Sigmoid colon (tissue), 4 donors: ENCODE results near the gene NXPH3.
A peak's percentile ranks its signal among the peaks of the same experiment; 100 is the strongest.

ENCODE experiments used
- EP300 ChIP-seq, 4 donors: sonication (generic); formaldehyde crosslinking; IDR thresholded peaks; one replicate each; pipeline ENCODE4 v1.6.1; 2017; ENCODE audit warnings: antibody characterized with exemption in 4 of 4
- POLR2A ChIP-seq, 2 donors: fragments of 450-650 bp; IDR thresholded peaks; one replicate each; pipeline ENCODE4 v1.6.1; 2016; ENCODE audit warnings: antibody characterized with exemption in 2 of 2, mild to moderate bottlenecking in 2 of 2, moderate library complexity in 2 of 2
- POLR2AphosphoS5 ChIP-seq, 4 donors: sonication (generic); formaldehyde crosslinking; IDR thresholded peaks; one replicate each; pipeline ENCODE4 v1.6.1; 2017; ENCODE audit warnings: antibody characterized with exemption in 4 of 4
- TF ChIP-seq, protein P1 (sequence below), 4 experiments: fragments of 450-650 bp in 3 of 4; fragments of 200-600 bp in 1 of 4; IDR thresholded peaks; one replicate each; pipeline ENCODE4 v1.5.1; 2016 to 2019; ENCODE audit warnings: antibody characterized with exemption in 4 of 4, mild to moderate bottlenecking in 3 of 4, moderate library complexity in 2 of 4

DNA sequence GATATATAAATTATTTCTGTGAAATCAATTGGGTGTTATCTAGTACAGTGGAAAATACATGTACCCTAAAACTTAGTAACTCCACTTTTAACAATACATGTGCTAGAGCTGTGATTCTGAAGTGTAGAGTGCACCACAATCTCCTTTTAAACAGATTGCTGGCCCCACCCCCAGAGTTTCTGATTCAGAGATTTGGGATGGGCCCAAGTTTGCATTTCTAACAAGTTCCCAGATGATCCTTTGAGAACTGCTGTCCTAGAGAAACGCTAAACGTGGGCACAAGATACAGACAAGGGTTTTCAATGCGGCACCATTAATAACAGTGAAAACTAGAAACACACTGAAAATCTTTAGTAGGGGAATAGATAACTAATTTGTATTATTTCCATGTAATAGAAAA is 49.2 kb downstream of the NXPH3 start:
- TF ChIP-seq, protein P1, sequence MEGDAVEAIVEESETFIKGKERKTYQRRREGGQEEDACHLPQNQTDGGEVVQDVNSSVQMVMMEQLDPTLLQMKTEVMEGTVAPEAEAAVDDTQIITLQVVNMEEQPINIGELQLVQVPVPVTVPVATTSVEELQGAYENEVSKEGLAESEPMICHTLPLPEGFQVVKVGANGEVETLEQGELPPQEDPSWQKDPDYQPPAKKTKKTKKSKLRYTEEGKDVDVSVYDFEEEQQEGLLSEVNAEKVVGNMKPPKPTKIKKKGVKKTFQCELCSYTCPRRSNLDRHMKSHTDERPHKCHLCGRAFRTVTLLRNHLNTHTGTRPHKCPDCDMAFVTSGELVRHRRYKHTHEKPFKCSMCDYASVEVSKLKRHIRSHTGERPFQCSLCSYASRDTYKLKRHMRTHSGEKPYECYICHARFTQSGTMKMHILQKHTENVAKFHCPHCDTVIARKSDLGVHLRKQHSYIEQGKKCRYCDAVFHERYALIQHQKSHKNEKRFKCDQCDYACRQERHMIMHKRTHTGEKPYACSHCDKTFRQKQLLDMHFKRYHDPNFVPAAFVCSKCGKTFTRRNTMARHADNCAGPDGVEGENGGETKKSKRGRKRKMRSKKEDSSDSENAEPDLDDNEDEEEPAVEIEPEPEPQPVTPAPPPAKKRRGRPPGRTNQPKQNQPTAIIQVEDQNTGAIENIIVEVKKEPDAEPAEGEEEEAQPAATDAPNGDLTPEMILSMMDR (IDR thresholded peaks at IDR 0.05): no peak
- TF ChIP-seq POLR2A (IDR thresholded peaks at IDR 0.05) (no peak), EP300 (IDR thresholded peaks at IDR 0.05) (no peak), POLR2AphosphoS5 (IDR thresholded peaks at IDR 0.05) (peak in 2 of 4 donors; percentile 15 to 20)
